Natural killer cell (primary cell): ENCODE results near the gene CYP4F8. TPM values are rescaled to one million over a fixed set of nuclear protein-coding genes. Genes with fewer than 3 reads are reported as not detected.

Experiments used
- ATAC-seq, 3 donors: fragments of 150-1000 bp in 2 of 3; fragments of 200-7000 bp in 1 of 3; cut with Tn5 transposase; 1 replicate in 1 of 3; 2 replicates in 2 of 3; pipeline ENCODE4 v1.10.0; 2021; ENCODE audit warnings: mild to moderate bottlenecking in 2 of 3, moderate library complexity in 2 of 3
- DNase-seq, 2 donors: peaks; one replicate each; pipeline versions ENCODE4 v3.0.0 to v3.0.0-alpha.2; 2013 to 2021; ENCODE audit warnings: mixed read lengths in 1 of 2
- H3K27ac ChIP-seq: one replicate; pipeline ENCODE4 v1.5.1; 2013; ENCODE audit warnings: mild to moderate bottlenecking, low read length
- H3K27me3 ChIP-seq: one replicate; pipeline ENCODE4 v1.6.1; 2013; ENCODE audit warnings: low read length; ENCODE audit not compliant: control insufficient read depth, insufficient read depth
- H3K36me3 ChIP-seq: one replicate; pipeline ENCODE4 v1.6.1; 2013; ENCODE audit warnings: low read length; ENCODE audit not compliant: control insufficient read depth, insufficient read depth
- H3K4me1 ChIP-seq: one replicate; pipeline ENCODE4 v1.6.1; 2013; ENCODE audit warnings: low read length; ENCODE audit not compliant: control insufficient read depth, insufficient read depth
- H3K4me3 ChIP-seq: one replicate; pipeline ENCODE4 v1.5.1; 2013; ENCODE audit warnings: low read length
- H3K9me3 ChIP-seq: one replicate; pipeline ENCODE4 v1.6.1; 2013; ENCODE audit warnings: low read length; ENCODE audit not compliant: control insufficient read depth, insufficient read depth
- H3K27ac Mint-ChIP-seq, 2 donors: one replicate each; pipeline ENCODE4 v1.8.0; 2022; ENCODE audit warnings: mild to moderate bottlenecking in 2 of 2, mixed read lengths in 2 of 2, moderate library complexity in 1 of 2
- H3K27me3 Mint-ChIP-seq, 2 donors: one replicate each; pipeline ENCODE4 v1.8.0; 2022; ENCODE audit warnings: low read depth in 2 of 2, mixed read lengths in 2 of 2
- H3K36me3 Mint-ChIP-seq: one replicate; pipeline ENCODE4 v1.8.0; 2022; ENCODE audit warnings: mixed read lengths
- H3K4me1 Mint-ChIP-seq, 2 donors: one replicate each; pipeline ENCODE4 v1.8.0; 2022; ENCODE audit warnings: mixed read lengths in 2 of 2
- H3K4me3 Mint-ChIP-seq: one replicate; pipeline ENCODE4 v1.8.0; 2022; ENCODE audit warnings: mild to moderate bottlenecking, moderate library complexity, mixed read lengths
- H3K9me3 Mint-ChIP-seq, 2 donors: one replicate each; pipeline ENCODE4 v1.8.0; 2022; ENCODE audit warnings: mixed read lengths in 2 of 2
- WGBS: methylation state at CpG from one replicate; pipeline ENCODE4 v1.1.7; 2013; ENCODE audit warnings: missing lambda C conversion rate; ENCODE audit not compliant: insufficient coverage; 5-methylcytosine and 5-hydroxymethylcytosine counted together
- intact Hi-C: fragments of 100-400 bp; cut with micrococcal nuclease; formaldehyde crosslinking; loops from one replicate; pipeline ENCODE4 v1.14.2; 2022
- total RNA-seq, 4 donors: library from RNA; stranded (reverse); fragments of 120-200 nt in 1 of 4; gene quantifications; one replicate each; pipeline versions ENCODE4 v1.2.3 to v1.2.4, GENCODE V29; 2013 to 2022
- TF ChIP-seq, protein P1 (sequence below): fragments of 200-600 bp; IDR thresholded peaks from one replicate; pipeline ENCODE4 v1.8.0; 2022; ENCODE audit warnings: antibody characterized with exemption

Gene CYP4F8
- total RNA-seq, 3 donors from 2014 or later (not counting 1 experiment from before 2014, with no cell fraction given): not detected

DNA sequence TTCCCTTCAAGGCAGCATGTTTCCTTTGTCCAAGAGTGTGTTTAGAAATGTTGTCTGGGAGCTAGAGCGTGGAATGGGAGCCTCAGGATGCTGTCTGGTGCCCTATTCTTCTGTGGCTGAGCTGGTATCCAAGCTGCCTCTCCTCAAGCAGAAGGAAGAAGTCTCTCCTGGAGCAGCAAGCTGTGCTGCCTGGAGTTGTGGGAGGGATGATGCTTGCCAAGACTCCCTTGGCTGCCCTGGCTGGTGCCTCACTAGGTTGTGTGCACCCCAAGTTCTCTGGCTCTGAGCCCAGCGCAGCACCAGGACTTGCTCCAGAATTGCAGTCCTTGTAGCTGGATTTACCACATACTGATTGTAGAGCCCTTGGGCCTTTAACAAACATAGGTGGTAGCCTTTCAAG is 21.0 kb downstream of the CYP4F8 start:
- Mint-ChIP-seq H3K4me3 (no peak overlapping the region), H3K9me3 (no peaks in the 10 kb centered on the region), H3K36me3 (no peaks in the 10 kb centered on the region), H3K4me1 (peaks cover 6 to 8% of the 10 kb centered on the region in 2 donors), H3K27me3 (peaks cover 9 to 15% of the 10 kb centered on the region in 2 donors), H3K27ac (no peak overlapping the region)
- no peaks in the 10 kb centered on the region for H3K9me3 ChIP-seq
- TF ChIP-seq, protein P1, sequence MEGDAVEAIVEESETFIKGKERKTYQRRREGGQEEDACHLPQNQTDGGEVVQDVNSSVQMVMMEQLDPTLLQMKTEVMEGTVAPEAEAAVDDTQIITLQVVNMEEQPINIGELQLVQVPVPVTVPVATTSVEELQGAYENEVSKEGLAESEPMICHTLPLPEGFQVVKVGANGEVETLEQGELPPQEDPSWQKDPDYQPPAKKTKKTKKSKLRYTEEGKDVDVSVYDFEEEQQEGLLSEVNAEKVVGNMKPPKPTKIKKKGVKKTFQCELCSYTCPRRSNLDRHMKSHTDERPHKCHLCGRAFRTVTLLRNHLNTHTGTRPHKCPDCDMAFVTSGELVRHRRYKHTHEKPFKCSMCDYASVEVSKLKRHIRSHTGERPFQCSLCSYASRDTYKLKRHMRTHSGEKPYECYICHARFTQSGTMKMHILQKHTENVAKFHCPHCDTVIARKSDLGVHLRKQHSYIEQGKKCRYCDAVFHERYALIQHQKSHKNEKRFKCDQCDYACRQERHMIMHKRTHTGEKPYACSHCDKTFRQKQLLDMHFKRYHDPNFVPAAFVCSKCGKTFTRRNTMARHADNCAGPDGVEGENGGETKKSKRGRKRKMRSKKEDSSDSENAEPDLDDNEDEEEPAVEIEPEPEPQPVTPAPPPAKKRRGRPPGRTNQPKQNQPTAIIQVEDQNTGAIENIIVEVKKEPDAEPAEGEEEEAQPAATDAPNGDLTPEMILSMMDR: no peak
- intact Hi-C loops: loop anchor here (10.0 kb wide), 1 partner anchor 769 kb away; no protein-coding TSS in a partner anchor
- ATAC-seq: no peak
- no peak for DNase-seq
- H3K27ac ChIP-seq: no peak overlapping the region
- H3K4me1 ChIP-seq: no peaks in the 10 kb centered on the region
- 75% methylated on average over 2 of the region's 2 CpGs for WGBS
- no peak overlapping the region for H3K4me3 ChIP-seq
- no peaks in the 10 kb centered on the region for H3K36me3 ChIP-seq
- no peaks in the 10 kb centered on the region for H3K27me3 ChIP-seq

- Histone ChIP-seq H3K27ac (no peak overlapping the region), H3K27me3 (no peaks in the 10 kb centered on the region), H3K9me3 (no peaks in the 10 kb centered on the region), H3K36me3 (no peaks in the 10 kb centered on the region), H3K4me1 (peaks cover 13% of the 10 kb centered on the region), H3K4me3 (no peak overlapping the region)
- Mint-ChIP-seq H3K9me3 (no peaks in the 10 kb centered on the region), H3K27me3 (peaks cover 9 to 11% of the 10 kb centered on the region in 2 donors), H3K36me3 (no peaks in the 10 kb centered on the region), H3K27ac (no peak overlapping the region), H3K4me3 (no peak overlapping the region), H3K4me1 (no peaks in the 10 kb centered on the region)
- intact Hi-C loops: loop anchor here (10.0 kb wide), 1 partner anchor 765 kb away; no protein-coding TSS in a partner anchor
- ATAC-seq (no peak), DNase-seq (no peak)
- TF ChIP-seq, protein P1: no peak
Measured at GRCh38 chr19:15639596-15639995, 24.6 kb downstream of the CYP4F8 start.

DNA sequence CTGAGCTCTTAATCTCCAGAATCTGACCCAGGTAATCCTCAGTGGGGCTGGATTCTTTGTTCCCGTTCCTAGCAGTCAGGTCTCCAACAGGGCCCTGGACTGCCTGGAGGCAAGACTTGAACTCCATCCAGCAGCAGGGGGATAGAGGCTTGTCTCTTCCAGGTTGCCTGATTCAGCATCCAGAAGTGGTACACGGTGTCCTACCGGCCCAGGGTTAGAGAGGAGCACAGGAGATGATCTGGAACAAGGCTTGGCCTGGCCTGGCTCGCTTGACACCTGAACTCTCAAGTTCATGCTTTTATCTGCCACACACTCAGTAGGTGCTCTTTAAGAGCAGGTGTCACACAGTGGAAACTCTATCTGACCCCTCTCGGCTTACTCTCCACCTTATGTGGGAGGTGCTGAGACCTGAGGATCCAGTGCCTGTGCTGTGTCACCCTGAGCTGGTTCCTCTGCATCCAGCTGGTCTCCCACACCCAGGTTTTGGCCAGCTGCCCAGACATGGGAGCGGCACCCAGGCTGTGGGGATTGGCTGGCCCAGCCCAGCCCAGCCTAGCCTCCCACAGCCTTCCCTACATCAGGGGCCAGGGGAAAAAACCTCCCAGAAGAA is 25.4 kb downstream of the CYP4F8 start, which contains the start of gene CYP4F3:
Gene CYP4F3, plus strand, starts transcription at position 604 of the 610 bp plus-strand sequence. CDS start 519 bp downstream, outside the sequence.
- Mint-ChIP-seq H3K9me3 (no peaks in the 10 kb centered on the region), H3K27ac (no peak within 1 kb of the TSS), H3K27me3 (peaks cover 4 to 5% of the 10 kb centered on the region in 2 donors), H3K36me3 (no peaks in the 10 kb centered on the region), H3K4me3 (no peak within 1 kb of the TSS), H3K4me1 (no peaks in the 10 kb centered on the region)
- Histone ChIP-seq H3K4me3 (no peak within 1 kb of the TSS), H3K36me3 (no peaks in the 10 kb centered on the region), H3K9me3 (no peaks in the 10 kb centered on the region), H3K27ac (no peak within 1 kb of the TSS), H3K27me3 (no peaks in the 10 kb centered on the region), H3K4me1 (peaks cover 13% of the 10 kb centered on the region)
- DNase-seq (no peak), ATAC-seq (no peak)
- intact Hi-C loops: no loop called here
- TF ChIP-seq, protein P1: no peak
- 71% methylated on average over 5 of the region's 6 CpGs for WGBS
